ENCODE data around the gene STOML3. TPM values are rescaled to one million over a fixed set of nuclear protein-coding genes. Genes with fewer than 3 reads are reported as not detected.

STOML3 gene
- total and polyA plus RNA-seq, 7 donors, result not detected

GRCh38 chr13:39037880-39038568 is 47.4 kb upstream of the STOML3 start, which contains the start of the genes NHLRC3 and PROSER1:
Gene NHLRC3, plus strand, starts transcription at chr13:39038456. Its CDS starts 184 bp downstream, at chr13:39038640.
Gene PROSER1, minus strand, starts transcription at chr13:39038089. Its CDS starts 847 bp downstream, at chr13:39037242.
- no peaks in the 10 kb centered on the region for H3K27me3 ChIP-seq (ENCODE audit: insufficient read depth in 3 of 3, low read length in 2 of 3)
- DNase-seq, result peak; percentile 92 to 97
- intact Hi-C loops (cut with DNase I), result loop anchor here in 1 of 2 donors (10.0 kb wide), 1 partner anchor 227 kb away; no protein-coding TSS in a partner anchor
- H3K4me3 ChIP-seq, result peak within 1 kb of the TSS; percentile 95
- ATAC-seq, result peak; percentile 93 to 96 (median 96)
- peaks cover 0 to 15% of the 10 kb centered on the region in 2 donors for H3K36me3 ChIP-seq (ENCODE audit: insufficient read depth in 1 of 2, low read depth in 1 of 2)
- TF ChIP-seq CTCF (IDR thresholded peaks at IDR 0.05), result no peak
- peak within 1 kb of the TSS; percentile 85 for H3K27ac ChIP-seq
- no peaks in the 10 kb centered on the region for H3K9me3 ChIP-seq
- 0% methylated on average over 41 of the region's 41 CpGs for WGBS, 3 donors
- peaks cover 31% of the 10 kb centered on the region for H3K4me1 ChIP-seq

- H3K4me1 ChIP-seq, result peaks cover 31% of the 10 kb centered on the region
- peak overlapping the region; percentile 85 for H3K27ac ChIP-seq
- no peaks in the 10 kb centered on the region for H3K9me3 ChIP-seq
- no peaks in the 10 kb centered on the region for H3K27me3 ChIP-seq (ENCODE audit: insufficient read depth in 3 of 3, low read length in 2 of 3)
- intact Hi-C loops (cut with DNase I), result loop anchor here in 1 of 2 donors (10.0 kb wide), 1 partner anchor 227 kb away; no protein-coding TSS in a partner anchor
- H3K36me3 ChIP-seq (ENCODE audit: insufficient read depth in 1 of 2, low read depth in 1 of 2), result peaks cover 0 to 14% of the 10 kb centered on the region in 2 donors
- ATAC-seq (peak in 1 of 4 donors; percentile 33), DNase-seq (no peak)
- H3K4me3 ChIP-seq, result peak overlapping the region; percentile 95
- WGBS, 3 donors, result 0% methylated on average over 37 to 39 of the region's 39 CpGs
- no peak for TF ChIP-seq CTCF (IDR thresholded peaks at IDR 0.05)
Measured at GRCh38 chr13:39037410-39037879, 46.8 kb upstream of the STOML3 start.

- H3K4me3 ChIP-seq, result peak overlapping the region; percentile 95
- TF ChIP-seq CTCF (IDR thresholded peaks at IDR 0.05), result no peak
- H3K4me1 ChIP-seq, result peaks cover 31% of the 10 kb centered on the region
- no peak for DNase-seq
- H3K9me3 ChIP-seq, result no peaks in the 10 kb centered on the region
- H3K36me3 ChIP-seq (ENCODE audit: insufficient read depth in 1 of 2, low read depth in 1 of 2), result peaks cover 0 to 7% of the 10 kb centered on the region in 2 donors
- intact Hi-C loops (cut with DNase I), result loop anchor here in 1 of 2 donors (10.0 kb wide), 1 partner anchor 229 kb away; no protein-coding TSS in a partner anchor
- WGBS, 3 donors, result 2 to 3% (median 2%) methylated on average over 9 of the region's 9 CpGs
- no peak for ATAC-seq
- H3K27ac ChIP-seq, result no peak overlapping the region
- H3K27me3 ChIP-seq (ENCODE audit: insufficient read depth in 3 of 3, low read length in 2 of 3), result no peaks in the 10 kb centered on the region
Measured at GRCh38 chr13:39036212-39036611, 45.6 kb upstream of the STOML3 start.

- DNase-seq (no peak), ATAC-seq (no peak)
- TF ChIP-seq CTCF (IDR thresholded peaks at IDR 0.05), result no peak
- Histone ChIP-seq H3K27me3 (ENCODE audit: insufficient read depth in 3 of 3, low read length in 2 of 3) (no peaks in the 10 kb centered on the region), H3K27ac (no peak overlapping the region), H3K4me3 (peak overlapping the region; percentile 95), H3K9me3 (no peaks in the 10 kb centered on the region), H3K36me3 (ENCODE audit: insufficient read depth in 1 of 2, low read depth in 1 of 2) (peaks cover 0 to 12% of the 10 kb centered on the region in 2 donors), H3K4me1 (peaks cover 31% of the 10 kb centered on the region)
- intact Hi-C loops (cut with DNase I), result loop anchor here in 1 of 2 donors (10.0 kb wide), 1 partner anchor 229 kb away; no protein-coding TSS in a partner anchor
- WGBS, 3 donors, result 11 to 19% (median 16%) methylated on average over 2 of the region's 2 CpGs
Measured at GRCh38 chr13:39035799-39036198, 45.2 kb upstream of the STOML3 start.

Data from psoas muscle (tissue), 8 donors.